ENCODE data around the gene EFNA5.

Gene EFNA5

GRCh38 chr5:107478068-107478641 lies 192.6 kb downstream of the EFNA5 start:
- DNase-seq, result no peak

GRCh38 chr5:107477492-107477891 lies 193.2 kb downstream of the EFNA5 start:
- DNase-seq, result no peak

GRCh38 chr5:107476783-107477182 lies 194.0 kb downstream of the EFNA5 start:
- no peak for DNase-seq

- no peak for DNase-seq
These were observed 195.8 kb downstream of the EFNA5 start for GRCh38 chr5:107474716-107475489.

GRCh38 chr5:107474361-107474715 lies 196.4 kb downstream of the EFNA5 start:
- DNase-seq, result no peak

GRCh38 chr5:107472620-107473064 lies 198.1 kb downstream of the EFNA5 start:
- DNase-seq, result no peak

GRCh38 chr5:107470295-107470582 lies 200.5 kb downstream of the EFNA5 start:
- no peak for DNase-seq

- no peak for DNase-seq
These were observed 201.0 kb downstream of the EFNA5 start for GRCh38 chr5:107469485-107470294.

- no peak for DNase-seq
These were observed 201.7 kb downstream of the EFNA5 start for GRCh38 chr5:107469064-107469463.

- no peak for DNase-seq
These were observed 202.5 kb downstream of the EFNA5 start for GRCh38 chr5:107468276-107468675.

- no peak for DNase-seq
These were observed 203.4 kb downstream of the EFNA5 start for GRCh38 chr5:107467137-107467932.

GRCh38 chr5:107466233-107466769 lies 204.4 kb downstream of the EFNA5 start:
- DNase-seq, result peak; percentile 78

- DNase-seq, result no peak
These were observed 205.9 kb downstream of the EFNA5 start for GRCh38 chr5:107464876-107465275.

GRCh38 chr5:107464416-107464815 lies 206.3 kb downstream of the EFNA5 start:
- DNase-seq, result no peak

GRCh38 chr5:107463731-107464130 lies 207.0 kb downstream of the EFNA5 start:
- DNase-seq, result no peak

GRCh38 chr5:107461770-107462169 lies 209.0 kb downstream of the EFNA5 start:
- no peak for DNase-seq

- no peak for DNase-seq
These were observed 209.9 kb downstream of the EFNA5 start for GRCh38 chr5:107460789-107461188.

- no peak for DNase-seq
These were observed 211.1 kb downstream of the EFNA5 start for GRCh38 chr5:107459605-107460004.

GRCh38 chr5:107458322-107458721 lies 212.4 kb downstream of the EFNA5 start:
- DNase-seq, result no peak

- DNase-seq, result no peak
These were observed 212.9 kb downstream of the EFNA5 start for GRCh38 chr5:107457881-107458280.

GRCh38 chr5:107457138-107457537 lies 213.6 kb downstream of the EFNA5 start:
- DNase-seq, result no peak

- DNase-seq, result no peak
These were observed 214.4 kb downstream of the EFNA5 start for GRCh38 chr5:107456281-107456715.

GRCh38 chr5:107455111-107455544 lies 215.6 kb downstream of the EFNA5 start:
- no peak for DNase-seq
